ENCODE data around the gene PEPD.
A peak's percentile ranks its signal among the peaks of the same experiment; 100 is the strongest.

- TF ChIP-seq ZNF317 (CRISPR knock-in tag; IDR thresholded peaks at IDR 0.05; ENCODE audit: borderline replicate concordance, low read depth), result no peak
- no peak for TF ChIP-seq NFE2L1 (CRISPR knock-in tag; IDR thresholded peaks at IDR 0.05)
- 0 out of 2 replicates have a peak, but pooled peaks have one; percentile 47 for TF ChIP-seq ATF1 (CRISPR knock-in tag; IDR thresholded peaks at IDR 0.05)
- TF ChIP-seq ZNF121 (CRISPR knock-in tag; IDR thresholded peaks at IDR 0.05), result no peak
- TF ChIP-seq ZNF281 (CRISPR knock-in tag; IDR thresholded peaks at IDR 0.05), result no peak
- no peak for TF ChIP-seq ATF6 (CRISPR knock-in tag; IDR thresholded peaks at IDR 0.05)
- TF ChIP-seq TCF7 (CRISPR knock-in tag; IDR thresholded peaks at IDR 0.05; ENCODE audit: low read depth), result no peak
Measured at GRCh38 chr19:33521480-33522370, at the start of gene PEPD.

All from WTC11 (cell line).